Left cardiac atrium (tissue), 4 donors: ENCODE measurements around the gene FZD4. TPM values are rescaled to one million over a fixed set of nuclear protein-coding genes. Genes with fewer than 3 reads are reported as not detected.
"Not testable (repeated sequence)": the region's sequence is repeated elsewhere in the genome, so short reads cannot be mapped to it uniquely, and the experiment has no call there.

Source experiments
- ATAC-seq, 2 donors: fragments of 200-7000 bp; cut with Tn5 transposase; one replicate each; pipeline ENCODE4 v1.9.1; 2020; ENCODE audit warnings: mild to moderate bottlenecking in 2 of 2, moderate library complexity in 2 of 2
- DNase-seq: peaks from one replicate; pipeline ENCODE4 v3.0.0-alpha.2; 2020
- intact Hi-C, 2 donors: fragments of 100-400 bp; cut with DNase I; formaldehyde crosslinking; loops; one replicate each; pipeline versions ENCODE4 v1.14.1 to v1.15.1; 2022 to 2023
- total RNA-seq, 2 donors: library from RNA; stranded (reverse); fragmentation: NEBNext Ultra II Directional; extraction: Animal tissue kit (Norgen Biotek cat#: 25700); gene quantifications; one replicate each; pipeline ENCODE4 v1.2.1, GENCODE V29; 2021
- donor health status: DM: no; HTN: yes; CAD: no.
- donor health status: DM: no; HTN: yes; CAD: no; lungs with severe emphysema.
- donor health status: DM: yes; HTN: yes; CAD: no.
- donor health status: Dilated cardiomyopathy.

FZD4 gene
- total RNA-seq, 2 donors from 2014 or later: 45.5 to 54.2 TPM

- intact Hi-C loops: loop anchor here in 1 of 2 donors (10.0 kb wide), 1 partner anchor 472 kb away; no protein-coding TSS in a partner anchor
- ATAC-seq: no peak
- no peak for DNase-seq
These were observed 28.2 kb downstream of the FZD4 start for GRCh38 chr11:86926975-86927374.

GRCh38 chr11:86923999-86924766 lies 31.0 kb downstream of the FZD4 start:
- ATAC-seq: peak; percentile 14 to 26
- no peak for DNase-seq
- intact Hi-C loops: loop anchor here (5.0 to 10.0 kb wide), 2 partner anchors 52 to 469 kb away; no protein-coding TSS in a partner anchor

- intact Hi-C loops: loop anchor here (5.0 to 10.0 kb wide), 2 partner anchors 50 to 467 kb away; no protein-coding TSS in a partner anchor
- DNase-seq: no peak
- no peak for ATAC-seq
These were observed 33.0 kb downstream of the FZD4 start for GRCh38 chr11:86922225-86922624.

- DNase-seq (no peak), ATAC-seq (peak; percentile 36 to 62)
- intact Hi-C loops: loop anchor here (1.0 to 10.0 kb wide), 3 partner anchors 47 to 465 kb away; no protein-coding TSS in a partner anchor
These were observed 35.5 kb downstream of the FZD4 start for GRCh38 chr11:86919557-86920210.

GRCh38 chr11:86918973-86919372 lies 36.2 kb downstream of the FZD4 start:
- intact Hi-C loops: loop anchor here in 1 of 2 donors (1.0 kb wide), 1 partner anchor 50 kb away; no protein-coding TSS in a partner anchor
- DNase-seq (no peak), ATAC-seq (peak in 1 of 2 donors; percentile 24)

- intact Hi-C loops: no loop called here
- DNase-seq (no peak), ATAC-seq (no peak)
These were observed 36.7 kb downstream of the FZD4 start for GRCh38 chr11:86918496-86918895.

- DNase-seq: no peak
- intact Hi-C loops: no loop called here
- no peak for ATAC-seq
These were observed 37.6 kb downstream of the FZD4 start for GRCh38 chr11:86917589-86917988.

- intact Hi-C loops: no loop called here
- peak in 1 of 2 donors; percentile 82 for ATAC-seq
- DNase-seq: peak; percentile 34
These were observed 38.9 kb downstream of the FZD4 start for GRCh38 chr11:86916330-86916729.

GRCh38 chr11:86915850-86916249 lies 39.3 kb downstream of the FZD4 start:
- intact Hi-C loops, ATAC-seq, DNase-seq: not testable (repeated sequence)

GRCh38 chr11:86914865-86915519 lies 40.2 kb downstream of the FZD4 start:
- ATAC-seq (no peak), DNase-seq (no peak)
- intact Hi-C loops: no loop called here

GRCh38 chr11:86912238-86912637 lies 43.0 kb downstream of the FZD4 start:
- DNase-seq: no peak
- ATAC-seq: no peak
- intact Hi-C loops: no loop called here

GRCh38 chr11:86910592-86910991 lies 44.6 kb downstream of the FZD4 start:
- DNase-seq (no peak), ATAC-seq (no peak)
- intact Hi-C loops: no loop called here

- no peak for DNase-seq
- intact Hi-C loops: no loop called here
- no peak for ATAC-seq
These were observed 49.0 kb downstream of the FZD4 start for GRCh38 chr11:86906198-86906597.

GRCh38 chr11:86905252-86905651 lies 49.9 kb downstream of the FZD4 start:
- ATAC-seq (no peak), DNase-seq (no peak)
- intact Hi-C loops: no loop called here

GRCh38 chr11:86904001-86904400 lies 51.2 kb downstream of the FZD4 start:
- intact Hi-C loops: no loop called here
- DNase-seq (no peak), ATAC-seq (no peak)

- ATAC-seq: no peak
- intact Hi-C loops: no loop called here
- no peak for DNase-seq
These were observed 52.9 kb downstream of the FZD4 start for GRCh38 chr11:86902345-86902744.

- ATAC-seq: no peak
- DNase-seq: no peak
- intact Hi-C loops: no loop called here
These were observed 53.6 kb downstream of the FZD4 start for GRCh38 chr11:86901599-86901998.

GRCh38 chr11:86900162-86900561 lies 55.0 kb downstream of the FZD4 start:
- no peak for DNase-seq
- ATAC-seq: no peak
- intact Hi-C loops: no loop called here

- ATAC-seq (no peak), DNase-seq (no peak)
- intact Hi-C loops: no loop called here
These were observed 56.5 kb downstream of the FZD4 start for GRCh38 chr11:86898689-86899088.

GRCh38 chr11:86896441-86896841 lies 58.8 kb downstream of the FZD4 start:
- intact Hi-C loops: no loop called here
- ATAC-seq: no peak
- no peak for DNase-seq
